Stimulated activated CD8-positive, alpha-beta memory T cell treated with anti-CD3 and anti-CD28 coated beads, Interleukin-12 subunit alpha, Interleukin-12 subunit beta, amount 100 ng/mL, for 1 hour (primary cell): Measurements from ENCODE around the gene COL5A1.

ENCODE experiments used
- DNase-seq: peaks from one replicate; pipeline ENCODE4 v3.0.0-alpha.2; 2020; ENCODE audit warnings: low read depth

Gene COL5A1

DNA sequence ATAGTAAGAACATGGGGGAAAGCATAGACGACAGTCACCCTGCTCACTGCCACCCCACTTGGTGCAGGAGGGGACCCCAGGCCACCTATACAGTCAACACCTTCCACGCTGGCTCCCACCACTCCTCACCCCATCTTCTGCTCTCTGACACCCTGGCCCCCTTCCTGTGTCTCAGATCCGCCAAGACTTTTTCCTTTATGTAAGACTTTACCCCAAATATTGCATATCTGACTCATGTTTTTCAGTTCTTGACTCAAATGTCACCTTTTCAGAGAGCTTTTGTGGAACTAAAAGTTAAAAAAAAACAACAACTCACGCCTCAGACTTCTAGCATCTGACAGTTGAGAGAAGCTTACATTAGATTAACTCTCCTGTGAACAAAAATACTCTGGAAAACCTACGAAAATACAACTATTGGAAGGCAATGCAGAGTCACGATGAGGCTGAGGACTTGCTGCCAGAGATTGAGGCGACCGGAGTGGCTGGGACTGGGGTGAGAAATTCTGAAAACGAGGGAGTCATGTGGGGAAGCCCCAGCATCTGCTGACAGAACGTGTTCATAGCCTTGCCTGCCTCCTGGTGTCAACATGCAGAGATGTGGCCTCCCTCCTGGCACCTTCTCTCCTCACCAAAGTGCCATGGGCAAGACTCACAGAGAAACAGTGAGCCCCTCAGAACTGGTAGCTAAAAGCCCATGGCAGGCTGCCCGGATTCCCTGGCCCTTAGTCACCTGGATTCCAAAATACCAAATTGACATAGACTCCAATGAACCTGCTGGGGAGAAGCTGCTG is 216.6 kb downstream of the COL5A1 start:
- no peak for DNase-seq

DNA sequence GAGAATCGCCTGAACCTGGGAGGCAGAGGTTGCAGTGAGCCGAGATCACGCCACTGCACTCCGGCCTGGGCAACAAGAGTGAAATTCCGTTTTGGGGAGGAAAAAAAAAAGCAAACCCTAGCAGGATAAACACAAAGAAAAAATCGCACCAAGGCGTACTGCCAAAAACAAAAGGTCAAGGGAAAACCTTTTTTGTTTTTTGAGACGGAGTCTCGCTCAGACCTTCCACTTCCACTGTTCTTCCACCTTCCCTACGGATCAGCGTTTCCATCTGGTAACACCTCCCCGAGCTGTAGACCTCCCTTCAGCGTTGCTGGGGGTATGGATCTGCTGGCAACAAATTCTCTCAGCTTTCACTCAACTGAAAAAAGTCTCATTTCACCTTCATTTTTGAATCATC is 218.9 kb downstream of the COL5A1 start:
- no peak for DNase-seq

DNA sequence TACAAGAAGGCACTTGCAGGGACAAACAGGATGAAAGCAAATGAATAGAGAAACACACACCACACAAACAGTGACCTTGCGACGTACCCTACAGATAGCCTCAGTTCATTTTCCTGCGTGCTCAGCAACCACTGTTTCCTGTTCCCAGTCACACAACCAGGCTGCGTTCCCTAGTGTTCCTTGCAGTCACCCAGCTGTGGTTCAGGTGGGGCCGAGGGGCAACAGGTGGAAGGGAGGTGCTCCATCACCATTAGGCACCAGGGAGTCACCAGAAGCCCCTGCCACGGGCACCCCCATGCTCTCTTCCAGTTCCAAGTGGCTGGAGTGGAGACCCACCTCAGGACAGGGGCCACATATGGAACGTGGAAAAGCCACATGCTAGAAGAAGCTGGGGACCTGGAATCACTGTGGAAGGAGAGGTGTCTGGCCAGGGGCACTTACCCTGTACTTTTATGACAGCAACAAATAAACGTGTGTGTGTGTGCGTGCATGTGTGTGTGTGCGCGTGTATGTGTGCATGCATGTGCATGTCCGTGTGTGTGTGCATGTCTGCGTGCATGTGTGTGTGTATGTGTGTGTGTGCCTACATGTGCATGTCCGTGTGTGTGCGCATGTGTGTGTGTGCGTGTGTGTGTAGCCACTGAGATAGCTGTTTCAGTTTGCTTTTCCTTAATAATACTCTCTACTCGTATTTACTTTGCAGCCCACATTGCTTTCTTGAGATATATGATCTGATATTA is 220.2 kb downstream of the COL5A1 start:
- no peak for DNase-seq

DNA sequence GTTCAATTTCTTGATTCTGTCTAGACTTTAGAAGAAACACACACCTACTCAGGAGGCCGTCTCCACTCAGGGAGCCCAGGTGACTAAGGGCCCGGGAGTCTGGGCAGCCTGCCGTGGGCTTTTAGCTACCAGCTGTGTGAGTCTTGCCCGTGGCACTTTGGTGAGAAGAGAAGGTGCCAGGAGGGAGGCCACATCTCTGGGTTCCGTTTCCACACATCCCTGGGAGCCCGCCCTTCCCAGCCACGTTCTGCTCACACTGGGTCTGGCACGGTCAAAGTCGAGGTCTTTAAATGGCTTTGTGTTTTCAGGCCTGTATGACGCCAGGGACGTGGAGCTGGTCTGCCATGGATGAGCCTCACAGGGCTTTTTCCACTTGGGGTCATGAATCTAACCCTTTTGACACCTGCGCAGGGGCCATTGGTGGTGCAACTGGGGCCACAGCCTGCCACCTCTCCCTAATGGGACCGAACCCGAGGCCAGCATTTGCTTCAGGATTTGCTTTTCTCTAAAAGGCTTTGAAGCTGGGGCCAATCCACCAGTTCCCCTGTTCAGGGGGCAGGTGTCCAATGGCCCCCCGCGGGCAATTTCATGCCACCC is 221.8 kb downstream of the COL5A1 start:
- no peak for DNase-seq

DNA sequence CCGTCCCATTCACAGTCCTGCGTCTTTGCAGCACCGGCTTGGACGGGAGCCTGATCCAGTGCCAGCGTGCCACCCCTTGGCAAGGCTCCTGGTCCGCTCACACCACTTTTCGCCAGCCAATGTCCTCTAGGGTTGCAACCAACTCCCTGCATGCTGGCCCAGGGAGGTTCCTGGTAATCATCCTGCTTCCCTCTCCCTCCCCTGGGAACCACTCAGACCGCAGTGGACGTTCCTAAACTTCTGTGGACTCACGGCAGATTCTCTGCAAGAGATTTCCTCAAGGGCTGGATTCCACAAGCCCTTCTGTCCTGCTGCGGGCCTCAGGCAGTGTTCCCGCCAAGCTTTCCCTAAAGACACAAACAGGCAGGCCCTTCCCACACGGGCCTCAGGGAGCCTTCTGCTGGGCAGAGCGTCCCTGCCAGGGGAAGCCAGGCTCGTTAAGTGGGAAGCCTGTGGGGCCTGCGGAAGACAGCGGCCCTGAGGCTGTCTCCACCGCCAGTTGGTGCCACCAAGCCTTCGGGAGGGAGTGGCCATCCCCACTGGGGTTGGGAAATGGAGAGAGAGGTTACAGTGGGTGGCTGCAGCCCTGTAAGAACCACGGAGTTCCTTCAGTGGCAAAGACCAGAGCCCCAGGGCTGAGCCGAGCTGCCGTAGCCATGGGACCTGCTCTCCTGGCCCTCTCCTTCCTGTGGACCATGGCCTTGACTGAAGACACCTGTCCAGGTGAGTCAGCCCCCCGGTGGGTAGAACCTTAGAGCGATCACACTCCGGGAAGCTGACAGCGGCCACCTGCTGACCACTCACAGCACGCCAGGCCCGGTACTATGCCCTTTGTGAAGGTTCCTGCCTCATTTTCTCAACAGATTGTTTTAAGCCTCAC is 222.6 kb downstream of the COL5A1 start:
- no peak for DNase-seq

DNA sequence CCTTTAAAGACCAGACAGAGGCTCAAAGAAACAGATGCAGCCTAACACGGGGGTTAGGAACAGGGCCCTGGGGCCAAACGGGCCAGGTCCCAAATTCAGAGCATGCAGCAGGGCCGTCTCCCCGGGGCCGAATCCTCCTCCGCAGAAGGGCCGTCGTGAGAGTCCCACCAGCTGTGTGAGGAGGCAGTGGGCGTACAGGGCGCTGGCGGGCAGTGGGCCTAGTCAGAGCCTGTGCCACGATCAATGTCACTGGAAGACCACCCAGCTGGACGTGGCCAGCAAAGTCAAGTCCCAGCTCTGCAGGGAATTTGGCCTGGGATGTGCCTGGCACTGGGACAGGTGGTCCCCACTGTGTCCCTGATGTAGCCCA is 223.2 kb downstream of the COL5A1 start:
- DNase-seq, result no peak

DNA sequence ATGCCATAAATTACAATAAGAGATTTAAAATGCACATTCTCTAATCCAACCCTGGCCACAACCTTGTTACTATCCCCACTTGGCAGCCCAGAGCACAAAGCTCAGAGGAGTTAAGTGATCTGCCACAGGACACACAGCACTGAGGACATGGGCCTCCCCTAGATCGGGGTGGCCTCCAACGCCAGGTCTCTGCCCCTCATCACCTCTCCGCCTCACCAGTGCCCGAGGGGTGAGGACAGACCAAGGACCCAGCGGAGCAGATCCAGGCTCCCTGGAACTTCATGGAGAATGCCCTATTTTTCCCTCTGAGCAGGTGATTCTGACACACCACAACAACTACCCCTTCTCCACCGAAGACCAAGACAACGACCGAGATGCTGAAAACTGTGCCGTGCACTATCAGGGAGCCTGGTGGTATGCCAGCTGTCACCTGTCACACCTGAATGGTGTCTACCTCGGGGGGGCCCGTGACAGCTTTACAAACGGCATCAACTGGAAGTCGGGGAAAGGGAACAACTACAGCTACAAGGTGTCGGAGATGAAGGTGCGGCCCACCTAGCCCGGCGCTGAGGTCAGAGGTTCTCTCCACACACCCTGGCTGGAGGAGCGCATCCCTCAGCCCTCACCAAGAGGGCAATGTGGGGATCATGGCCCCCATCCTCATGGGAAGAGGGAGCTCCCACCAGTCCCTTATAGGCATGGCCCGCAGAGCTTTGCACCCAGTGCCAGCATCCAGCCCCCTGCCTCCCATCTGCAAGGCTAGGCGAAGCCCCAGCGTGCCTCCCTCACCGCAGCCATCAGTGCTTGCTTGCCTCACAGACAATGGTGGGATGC is 226.5 kb downstream of the COL5A1 start:
- DNase-seq, result no peak

DNA sequence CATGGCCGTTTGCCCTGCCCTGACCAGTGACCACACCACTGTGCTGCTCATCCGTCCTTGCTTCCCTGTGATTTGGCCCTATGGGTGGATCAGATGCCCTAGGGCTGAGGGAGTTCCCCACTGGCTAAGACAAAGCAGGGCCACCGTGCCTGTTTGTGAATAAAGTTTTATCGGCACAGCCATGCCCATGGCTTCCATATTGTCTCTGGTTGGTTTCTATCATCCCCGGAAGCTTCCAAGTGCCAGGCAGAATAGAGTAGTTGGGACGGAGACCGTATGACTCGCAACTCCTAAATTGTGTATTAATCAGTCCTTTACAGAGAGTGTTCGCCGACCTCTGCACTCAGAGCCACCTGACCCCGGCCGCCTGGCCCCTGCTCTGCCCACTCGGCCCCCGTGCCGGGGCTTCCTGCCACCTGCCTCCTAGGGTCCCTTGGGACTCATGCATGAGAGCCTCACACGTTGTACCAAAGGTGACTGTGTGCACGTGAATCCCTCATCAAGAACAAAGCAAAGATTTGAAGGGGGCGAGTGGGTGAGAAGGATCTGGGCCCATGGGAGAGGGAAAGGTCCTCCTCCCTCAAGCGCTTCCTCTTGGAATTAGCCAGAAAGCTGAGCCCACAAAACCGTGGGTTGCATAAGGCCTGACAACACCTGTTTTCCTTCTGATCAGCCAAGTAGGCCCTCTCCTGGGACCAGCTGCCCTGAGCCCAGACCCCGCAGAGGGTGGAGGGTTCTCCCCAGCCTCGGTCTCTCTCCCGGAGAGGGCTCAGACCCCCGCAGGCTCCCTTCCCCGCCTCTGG is 227.3 kb downstream of the COL5A1 start:
- no peak for DNase-seq

DNA sequence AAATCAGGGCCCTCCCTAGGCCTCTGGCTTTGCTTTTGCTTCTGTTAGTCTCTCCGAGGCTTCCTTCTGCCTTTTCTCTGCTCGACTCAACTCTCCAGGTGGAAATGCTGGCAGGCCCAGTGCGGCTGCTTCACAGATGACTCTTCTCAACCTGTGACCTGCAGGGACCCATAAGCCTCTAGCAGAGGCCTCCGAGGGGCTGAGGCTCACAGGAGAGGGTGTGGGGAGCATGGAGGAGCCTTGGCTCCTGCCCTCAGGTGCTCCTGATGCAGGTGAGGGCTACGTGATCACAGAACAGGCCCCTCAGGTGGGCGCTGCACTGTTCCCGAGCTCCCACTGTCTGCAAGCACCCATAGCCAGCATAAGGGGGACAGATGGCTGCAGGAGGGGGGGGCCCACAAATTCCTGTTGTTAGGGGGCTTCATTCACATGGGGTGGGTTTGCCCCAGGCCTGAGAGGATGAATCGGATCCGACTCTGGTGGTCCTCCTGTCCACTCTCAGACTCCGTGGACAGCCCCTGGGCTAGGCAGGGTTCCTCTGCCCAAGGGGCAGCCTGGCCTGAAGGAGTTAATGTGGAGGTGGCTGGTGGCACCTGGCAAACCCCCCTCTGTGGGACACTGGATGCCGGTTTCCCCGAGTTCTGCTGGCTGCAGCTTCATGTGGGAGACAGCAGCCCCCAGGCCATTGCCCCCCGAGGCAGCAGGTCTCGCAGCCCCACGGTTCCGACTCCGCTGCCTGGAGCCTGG is 228.1 kb downstream of the COL5A1 start:
- no peak for DNase-seq

DNA sequence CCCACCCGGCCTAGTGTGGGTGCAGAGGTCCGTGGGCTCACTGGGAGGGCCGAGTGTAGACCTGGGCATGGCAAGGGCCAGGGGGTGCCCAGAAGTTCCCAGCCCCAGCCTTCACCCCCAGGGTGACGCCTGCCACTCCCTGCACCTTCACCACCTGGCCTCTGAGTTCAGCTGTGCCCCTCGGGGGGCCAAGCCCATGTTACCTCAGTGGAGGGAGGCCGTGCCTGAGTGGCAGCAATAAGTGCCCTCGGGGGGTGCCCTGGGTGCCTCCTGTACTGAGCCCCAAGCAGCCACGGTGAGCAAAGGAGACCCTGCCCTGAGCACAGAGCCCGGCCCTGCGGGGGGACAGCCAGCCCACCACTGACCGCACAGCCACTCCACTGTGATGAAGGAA is 228.7 kb downstream of the COL5A1 start:
- no peak for DNase-seq

DNA sequence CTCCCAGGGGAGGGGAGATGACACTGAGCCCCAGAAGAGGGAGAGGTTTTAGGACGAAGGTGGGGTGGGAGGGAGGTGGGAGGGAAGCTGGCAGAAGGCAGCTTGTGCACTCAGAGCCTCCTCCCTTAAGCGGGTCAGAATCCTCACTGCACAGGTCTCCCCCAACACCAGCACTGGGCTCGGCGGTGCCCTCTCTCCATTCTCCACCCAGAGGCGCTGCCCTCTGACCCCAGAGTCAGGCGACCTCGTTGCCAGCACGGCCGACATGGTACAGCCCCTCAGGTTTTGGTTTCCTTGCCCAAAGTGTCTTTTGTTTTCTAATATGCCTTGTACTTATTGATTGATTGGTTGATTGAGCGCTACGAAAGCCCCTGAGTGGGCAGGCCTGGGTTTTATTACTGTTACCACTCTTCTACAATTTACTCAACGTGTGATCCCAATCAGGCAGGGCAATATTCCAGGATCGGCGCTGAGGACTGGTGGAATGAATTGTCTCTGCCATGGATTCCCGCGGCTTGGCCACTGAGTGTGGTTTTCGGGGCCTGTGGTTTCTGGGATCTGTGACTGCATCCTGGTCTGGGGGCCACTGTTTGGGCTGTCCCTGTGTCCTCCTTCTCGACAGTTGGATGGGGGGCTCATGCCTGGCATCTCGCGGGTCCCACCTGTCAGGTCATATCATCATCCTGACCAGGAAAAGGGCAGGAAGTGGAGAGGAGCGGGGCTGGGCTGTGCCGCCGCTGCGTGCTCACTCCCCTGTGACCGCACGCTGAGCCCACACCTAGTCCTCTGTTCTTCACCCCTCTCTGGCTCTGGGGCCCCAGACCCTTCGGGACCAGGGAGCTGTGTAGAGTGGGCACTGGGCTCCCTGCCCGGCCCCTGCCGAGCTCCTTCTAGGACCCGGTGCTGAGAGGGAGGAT is 229.4 kb downstream of the COL5A1 start:
- no peak for DNase-seq

DNA sequence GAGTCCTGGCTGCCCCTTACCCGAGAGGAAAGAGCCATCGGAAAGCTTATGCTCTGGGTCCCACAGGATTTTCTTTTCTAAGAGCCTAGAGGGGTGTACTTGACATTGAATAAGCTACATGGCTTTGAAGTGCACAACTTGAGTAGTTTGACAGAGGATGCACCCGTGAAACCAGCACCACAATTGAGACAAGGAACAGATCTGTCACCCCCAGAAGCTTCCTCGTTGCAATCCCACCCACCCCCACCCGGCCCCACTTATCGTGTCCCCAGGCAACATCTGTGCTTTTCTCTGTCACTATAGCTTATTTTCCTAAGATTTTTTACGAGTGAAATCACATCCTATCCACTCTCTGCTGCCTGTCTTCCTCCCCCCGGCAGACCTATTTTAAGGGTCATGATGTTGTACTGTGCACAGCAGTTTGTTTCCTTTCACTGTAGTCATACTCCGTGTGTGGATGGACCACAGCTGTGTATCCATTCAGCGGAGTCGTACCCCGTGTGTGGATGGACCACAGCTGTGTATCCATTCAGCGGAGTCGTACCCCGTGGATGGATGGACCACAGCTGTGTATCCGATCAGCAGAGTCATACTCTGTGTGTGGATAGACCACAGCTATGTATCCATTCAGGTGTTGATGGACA is 230.2 kb downstream of the COL5A1 start:
- no peak for DNase-seq

DNA sequence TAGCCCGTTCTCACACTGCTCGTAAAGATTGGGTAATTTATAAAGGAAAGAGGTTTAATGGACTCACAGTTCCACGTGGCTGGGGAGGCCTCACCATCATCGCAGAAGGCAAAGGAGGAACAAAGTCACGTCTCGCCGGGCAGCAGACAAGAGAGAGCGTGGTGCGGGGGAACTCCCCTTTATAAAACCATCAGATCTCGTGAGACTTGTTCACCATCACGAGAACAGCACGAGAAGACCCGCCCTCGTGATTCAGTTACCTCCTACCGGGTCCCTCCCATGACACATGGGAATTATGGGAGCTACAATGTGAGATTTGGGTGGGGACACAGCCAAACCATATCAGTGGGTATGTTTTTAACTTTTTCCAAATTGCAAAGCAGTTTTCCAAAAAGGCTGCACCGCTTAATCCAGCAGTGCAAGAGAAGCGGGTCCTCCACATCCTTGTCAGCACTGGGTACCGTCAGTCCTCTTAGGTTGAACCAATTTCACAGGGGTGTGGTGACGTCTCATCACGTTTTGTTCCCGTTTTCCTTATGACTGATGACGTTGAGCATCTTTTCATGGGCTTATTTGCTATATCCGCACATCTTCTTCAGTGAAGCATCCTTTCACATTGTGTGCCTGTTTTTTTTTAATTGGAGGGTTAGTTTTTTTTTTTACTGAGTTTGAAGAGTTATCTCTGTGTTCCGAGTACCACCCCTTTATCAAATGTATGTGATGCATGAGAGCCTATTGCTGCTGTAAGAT is 231.1 kb downstream of the COL5A1 start:
- no peak for DNase-seq

DNA sequence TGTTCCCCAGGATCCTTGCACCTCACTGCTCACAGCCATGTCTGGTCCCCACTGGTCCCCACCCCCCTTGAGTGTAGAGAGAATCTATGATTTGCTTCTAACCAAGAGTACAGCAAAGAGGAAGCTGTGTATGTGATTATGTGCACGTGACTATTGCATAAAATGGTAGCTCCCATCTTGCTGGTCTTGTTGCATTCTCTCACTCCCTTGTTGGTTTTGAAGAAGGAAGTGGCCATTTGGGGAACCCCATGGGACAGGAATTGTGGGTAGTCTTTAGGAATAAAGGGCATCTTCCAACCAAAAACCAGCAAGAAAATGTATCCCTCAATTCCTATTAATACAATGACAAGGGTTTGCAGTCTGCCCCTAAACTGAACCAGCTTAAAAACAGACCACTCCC is 233.8 kb downstream of the COL5A1 start:
- DNase-seq, result no peak

DNA sequence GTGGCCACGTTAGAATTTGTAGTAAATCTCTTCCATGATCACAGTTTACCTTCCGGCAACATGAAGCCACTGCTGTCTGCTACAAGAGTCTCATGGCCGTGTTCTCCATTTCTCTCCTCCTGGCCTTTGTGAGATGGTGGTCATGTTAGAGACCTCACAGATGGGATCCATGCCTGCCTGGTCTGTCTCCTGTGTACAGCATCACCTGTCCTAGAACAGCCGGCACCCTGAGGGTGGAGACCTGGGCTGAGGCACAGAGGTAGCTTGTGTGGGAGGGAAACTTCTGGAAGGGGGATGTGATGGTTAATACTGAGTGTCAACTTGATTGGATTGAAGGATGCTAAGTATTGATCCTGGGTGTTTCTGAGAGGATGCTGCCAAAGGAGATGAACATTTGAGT is 235.9 kb downstream of the COL5A1 start:
- DNase-seq, result no peak

DNA sequence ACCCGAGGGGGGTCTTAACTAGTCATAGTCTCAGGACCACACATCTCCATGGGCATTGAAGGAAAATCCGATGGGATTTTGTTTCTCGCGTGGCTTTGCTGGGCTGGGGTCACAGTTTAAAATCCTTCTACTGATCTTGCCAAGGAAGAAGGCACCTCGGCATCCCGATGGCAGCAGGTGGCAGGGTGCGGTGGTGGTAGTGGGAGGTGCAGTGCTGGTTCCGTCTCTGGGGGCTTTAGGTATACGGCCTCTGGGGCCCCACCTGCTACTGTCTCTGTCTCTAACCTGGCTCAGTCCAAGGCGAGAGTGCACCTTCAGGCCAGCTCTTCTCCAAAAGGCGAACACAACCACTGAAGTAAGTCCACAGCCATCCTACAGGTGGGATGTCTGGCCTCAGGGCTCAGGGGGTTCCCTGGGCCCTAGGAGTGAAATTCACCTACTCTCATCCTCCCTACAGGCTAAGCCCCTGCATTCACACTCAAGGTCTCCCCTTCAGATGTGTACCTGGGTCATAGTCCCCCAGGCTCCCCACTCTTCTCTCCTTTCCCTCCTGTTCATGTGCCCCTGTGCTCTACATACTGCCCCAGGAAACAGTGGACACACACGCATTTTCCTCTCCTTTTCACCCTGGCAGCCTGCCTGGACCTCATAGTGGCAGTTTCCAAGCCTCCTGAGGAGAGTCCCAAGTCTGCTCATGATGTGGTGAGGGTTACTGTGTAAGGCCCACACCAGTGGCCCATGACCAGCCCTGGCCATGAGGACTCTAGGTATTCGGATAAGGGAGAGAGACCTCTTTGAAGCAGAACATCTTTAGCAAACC is 238.3 kb downstream of the COL5A1 start:
- no peak for DNase-seq
